Stomach (tissue), 9 donors: ENCODE measurements around the gene KBTBD3. TPM values are rescaled to one million over a fixed set of nuclear protein-coding genes. Genes with fewer than 3 reads are reported as not detected.

Experiments
- DNase-seq, 2 donors: peaks; one replicate each; pipeline versions ENCODE4 v3.0.0 to v3.0.0-alpha.2; 2013 to 2019
- H3K27ac ChIP-seq, 5 donors: fragments of 200-600 bp in 4 of 5; sonication (generic) in 4 of 5; one replicate each; pipeline ENCODE4 v1.5.1; 2013 to 2019; ENCODE audit warnings: mild to moderate bottlenecking in 1 of 5, moderate library complexity in 1 of 5
- H3K27me3 ChIP-seq, 3 donors: fragments of 200-600 bp; sonication (generic); one replicate each; pipeline ENCODE4 v1.5.1; 2017 to 2019; ENCODE audit warnings: mixed run types in 1 of 3
- H3K36me3 ChIP-seq, 4 donors: fragments of 200-600 bp; sonication (generic); 1 replicate in 3 of 4; 2 replicates in 1 of 4; pipeline ENCODE4 v1.5.1; 2016 to 2019
- H3K4me1 ChIP-seq, 4 donors: fragments of 200-600 bp; sonication (generic); one replicate each; pipeline ENCODE4 v1.5.1; 2016 to 2019
- H3K4me3 ChIP-seq, 4 donors: fragments of 200-600 bp; sonication (generic) in 3 of 4; one replicate each; pipeline ENCODE4 v1.5.1; 2016 to 2019; ENCODE audit warnings: mild to moderate bottlenecking in 1 of 4
- H3K9me3 ChIP-seq, 4 donors: fragments of 200-600 bp; sonication (generic); one replicate each; pipeline ENCODE4 v1.5.1; 2016 to 2019
- EP300 ChIP-seq: sonication (generic); formaldehyde crosslinking; IDR thresholded peaks from one replicate; pipeline ENCODE4 v1.6.1; 2017; ENCODE audit warnings: antibody characterized with exemption
- POLR2A ChIP-seq, 4 donors: fragments of 450-650 bp; IDR thresholded peaks; one replicate each; pipeline ENCODE4 v1.6.1; 2016; ENCODE audit warnings: antibody characterized with exemption in 4 of 4, control low read depth in 2 of 4, mild to moderate bottlenecking in 1 of 4, moderate library complexity in 1 of 4
- POLR2AphosphoS5 ChIP-seq, 3 donors: sonication (generic); formaldehyde crosslinking; IDR thresholded peaks; one replicate each; pipeline ENCODE4 v1.6.1; 2016; ENCODE audit warnings: antibody characterized with exemption in 3 of 3
- WGBS, 5 donors: extraction: QIAGEN DNeasy Blood & Tissue Kit in 3 of 5; methylation state at CpG; one replicate each; pipeline versions ENCODE4 v1.1.5 to v1.1.7; 2013 to 2018; 5-methylcytosine and 5-hydroxymethylcytosine counted together
- intact Hi-C: fragments of 100-400 bp; cut with DNase I; formaldehyde crosslinking; loops from one replicate; pipeline ENCODE4 v1.15.1; 2023; ENCODE audit warnings: low total_unique reads
- polyA plus RNA-seq, 3 donors: library from polyadenylated mRNA; stranded (reverse); fragments of 200-250 nt; gene quantifications; one replicate each; pipeline ENCODE4 v1.2.3, GENCODE V29; 2013
- total RNA-seq, 5 donors: library from RNA; depleted of rRNA; stranded (reverse); fragments of >200 nt; gene quantifications; one replicate each; pipeline versions ENCODE4 v1.1.0 to v1.2.3, GENCODE V29; 2014 to 2016
- TF ChIP-seq, protein P1 (sequence below), 7 experiments: fragments of 450-650 bp in 4 of 7; fragments of 200-600 bp in 3 of 7; sonication (generic) in 3 of 7; IDR thresholded peaks; one replicate each; pipeline ENCODE4 v1.5.1; 2016 to 2019; ENCODE audit warnings: antibody characterized with exemption in 7 of 7, control low read depth in 2 of 7, mild to moderate bottlenecking in 1 of 7
- donor health status: healthy with polysubstance abuse.
- donor health status: Bipolar disorder and iron deficiency.
- donor health status: healthy.

The KBTBD3 gene
- total and polyA plus RNA-seq, 8 donors: 0.58 to 24.9 (median 3.4) TPM

DNA sequence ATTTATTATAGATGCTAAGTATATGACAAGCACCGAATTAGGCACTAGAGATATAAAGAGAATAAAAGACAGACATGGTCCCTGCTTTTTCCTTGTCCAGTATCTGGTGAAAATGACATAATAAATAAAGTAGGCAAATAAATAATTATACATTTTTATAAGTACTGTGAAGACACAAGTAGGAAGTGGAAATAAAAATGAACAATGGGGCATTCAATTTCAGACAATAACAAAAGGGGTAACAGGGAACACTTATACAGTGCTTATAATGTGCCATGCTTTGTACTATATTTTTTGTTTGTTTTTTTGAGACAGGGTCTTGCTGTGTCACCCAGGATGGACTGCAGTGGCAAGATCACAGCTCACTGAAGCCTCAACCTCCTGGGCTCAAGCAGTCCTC, 4.3 kb downstream of the KBTBD3 start:
- H3K36me3 ChIP-seq: no peaks in the 10 kb centered on the region
- H3K4me1 ChIP-seq: peaks cover 3 to 14% (median 8%) of the 10 kb centered on the region in 4 donors
- DNase-seq: no peak
- no peaks in the 10 kb centered on the region for H3K27me3 ChIP-seq
- no peak overlapping the region for H3K4me3 ChIP-seq
- WGBS, 5 donors: 76 to 84% (median 78%) methylated on average over 1 of the region's 1 CpG
- H3K9me3 ChIP-seq: no peaks in the 10 kb centered on the region
- no peak overlapping the region for H3K27ac ChIP-seq
- intact Hi-C loops: no loop called here
- TF ChIP-seq, protein P1, sequence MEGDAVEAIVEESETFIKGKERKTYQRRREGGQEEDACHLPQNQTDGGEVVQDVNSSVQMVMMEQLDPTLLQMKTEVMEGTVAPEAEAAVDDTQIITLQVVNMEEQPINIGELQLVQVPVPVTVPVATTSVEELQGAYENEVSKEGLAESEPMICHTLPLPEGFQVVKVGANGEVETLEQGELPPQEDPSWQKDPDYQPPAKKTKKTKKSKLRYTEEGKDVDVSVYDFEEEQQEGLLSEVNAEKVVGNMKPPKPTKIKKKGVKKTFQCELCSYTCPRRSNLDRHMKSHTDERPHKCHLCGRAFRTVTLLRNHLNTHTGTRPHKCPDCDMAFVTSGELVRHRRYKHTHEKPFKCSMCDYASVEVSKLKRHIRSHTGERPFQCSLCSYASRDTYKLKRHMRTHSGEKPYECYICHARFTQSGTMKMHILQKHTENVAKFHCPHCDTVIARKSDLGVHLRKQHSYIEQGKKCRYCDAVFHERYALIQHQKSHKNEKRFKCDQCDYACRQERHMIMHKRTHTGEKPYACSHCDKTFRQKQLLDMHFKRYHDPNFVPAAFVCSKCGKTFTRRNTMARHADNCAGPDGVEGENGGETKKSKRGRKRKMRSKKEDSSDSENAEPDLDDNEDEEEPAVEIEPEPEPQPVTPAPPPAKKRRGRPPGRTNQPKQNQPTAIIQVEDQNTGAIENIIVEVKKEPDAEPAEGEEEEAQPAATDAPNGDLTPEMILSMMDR (IDR thresholded peaks at IDR 0.05): no peak
- TF ChIP-seq POLR2AphosphoS5 (IDR thresholded peaks at IDR 0.05): no peak
- no peak for TF ChIP-seq EP300
- TF ChIP-seq POLR2A (IDR thresholded peaks at IDR 0.05): no peak

DNA sequence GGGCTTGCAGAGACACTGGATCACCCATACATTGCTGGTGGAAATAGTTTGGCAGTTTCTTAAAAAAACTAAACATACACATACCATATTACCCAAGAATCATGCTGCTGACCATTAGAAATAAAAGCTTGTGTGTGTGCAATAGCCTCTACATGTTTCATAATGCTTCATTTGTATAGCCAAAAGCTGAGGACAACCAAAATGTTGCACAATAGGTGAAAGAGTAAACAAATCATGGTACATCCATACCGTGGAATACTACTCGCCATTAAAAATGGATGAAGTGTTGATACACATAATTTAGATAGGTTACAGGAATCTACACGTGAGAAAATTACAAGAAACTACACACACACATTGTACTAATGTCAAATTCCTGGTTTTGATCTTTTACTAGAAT, 6.5 kb downstream of the KBTBD3 start:
- intact Hi-C loops: no loop called here
- H3K9me3 ChIP-seq: no peaks in the 10 kb centered on the region
- peaks cover 0 to 5% (median 2%) of the 10 kb centered on the region in 4 donors for H3K4me1 ChIP-seq
- no peak for TF ChIP-seq POLR2AphosphoS5 (IDR thresholded peaks at IDR 0.05)
- no peak for TF ChIP-seq EP300
- no peak for TF ChIP-seq POLR2A (IDR thresholded peaks at IDR 0.05)
- TF ChIP-seq, protein P1 (IDR thresholded peaks at IDR 0.05): no peak
- peaks cover 0 to 5% (median 0%) of the 10 kb centered on the region in 4 donors for H3K36me3 ChIP-seq
- no peaks in the 10 kb centered on the region for H3K27me3 ChIP-seq
- no peak for DNase-seq
- H3K27ac ChIP-seq: no peak overlapping the region
- no peak overlapping the region for H3K4me3 ChIP-seq
- WGBS, 5 donors: 92 to 96% (median 93%) methylated on average over 3 of the region's 3 CpGs

DNA sequence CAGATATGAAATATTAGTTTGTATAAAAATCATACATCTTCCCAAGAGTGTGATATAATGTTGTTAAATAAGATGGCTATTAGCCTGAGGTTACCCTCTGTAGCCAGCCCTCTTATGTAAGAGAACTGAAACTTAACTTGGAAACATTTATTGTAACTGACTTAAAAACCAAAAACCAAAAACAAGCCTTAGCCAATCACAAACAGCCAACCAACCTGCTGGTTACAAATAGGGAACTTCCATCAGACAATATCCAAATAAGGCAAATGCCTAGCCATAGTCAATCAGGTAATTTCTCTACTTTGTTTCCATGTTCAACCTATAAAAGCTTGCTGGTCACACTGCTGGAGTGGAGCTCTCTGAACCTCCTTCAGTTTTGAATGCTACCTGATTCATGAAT, 14.1 kb downstream of the KBTBD3 start:
- Histone ChIP-seq H3K9me3 (no peaks in the 10 kb centered on the region), H3K27ac (no peak overlapping the region), H3K27me3 (no peaks in the 10 kb centered on the region), H3K36me3 (peaks cover 0 to 13% (median 8%) of the 10 kb centered on the region in 4 donors), H3K4me3 (no peak overlapping the region), H3K4me1 (no peaks in the 10 kb centered on the region)
- intact Hi-C loops: no loop called here
- TF ChIP-seq, protein P1 (IDR thresholded peaks at IDR 0.05): no peak
- TF ChIP-seq POLR2AphosphoS5 (IDR thresholded peaks at IDR 0.05): no peak
- no peak for TF ChIP-seq POLR2A (IDR thresholded peaks at IDR 0.05)
- TF ChIP-seq EP300: no peak
- DNase-seq: no peak

DNA sequence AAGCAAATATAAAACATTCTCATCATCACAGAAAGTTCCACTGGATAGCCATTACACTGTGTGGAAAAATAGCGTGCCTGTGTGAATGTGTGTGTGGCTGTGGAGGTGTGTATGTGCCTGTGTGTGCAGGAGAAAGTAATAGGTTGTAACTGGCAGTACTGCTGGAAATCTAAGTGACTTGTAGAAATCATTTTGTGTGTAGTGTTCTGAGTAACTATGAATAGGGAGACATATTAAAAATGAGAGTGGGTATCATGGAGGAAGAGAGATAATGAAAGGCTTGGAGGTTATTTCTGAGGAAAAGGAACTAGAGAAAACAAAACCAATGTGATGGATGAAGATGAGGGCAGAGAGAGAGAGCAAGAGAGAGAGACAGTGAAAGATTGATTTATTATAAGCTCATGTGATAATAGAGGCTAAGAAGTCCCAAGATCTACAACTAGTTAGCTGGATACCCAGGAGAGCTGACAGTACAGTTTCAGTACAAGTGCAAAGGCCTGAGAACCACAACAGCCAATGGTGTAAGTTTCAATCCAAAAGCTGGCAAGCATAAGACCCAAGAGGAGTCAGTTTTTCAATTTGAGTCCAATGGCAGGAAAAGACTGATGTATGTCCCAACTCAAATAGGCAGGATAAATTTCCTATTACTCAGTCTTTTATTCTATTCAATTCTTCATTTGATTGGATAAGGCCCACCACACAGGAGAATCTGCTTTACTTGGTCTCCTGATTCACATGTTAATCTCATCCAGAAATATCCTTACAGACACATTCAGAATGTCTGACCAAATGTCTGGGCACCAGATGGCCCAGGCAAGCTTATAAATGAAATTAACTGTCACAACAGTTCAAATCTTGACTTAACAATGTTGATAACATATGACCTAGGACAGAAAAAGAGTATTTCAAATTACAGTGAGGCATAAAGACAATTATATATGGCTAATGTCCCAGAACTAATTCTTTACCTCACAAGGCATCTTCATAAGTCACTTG, 14.9 kb downstream of the KBTBD3 start:
- TF ChIP-seq POLR2A (IDR thresholded peaks at IDR 0.05) (no peak), EP300 (no peak), POLR2AphosphoS5 (IDR thresholded peaks at IDR 0.05) (no peak)
- TF ChIP-seq, protein P1 (IDR thresholded peaks at IDR 0.05): no peak
- WGBS, 5 donors: 83 to 100% (median 100%) methylated on average over 1 of the region's 1 CpG
- H3K27me3 ChIP-seq: no peaks in the 10 kb centered on the region
- H3K9me3 ChIP-seq: no peaks in the 10 kb centered on the region
- H3K4me1 ChIP-seq: no peaks in the 10 kb centered on the region
- no peak overlapping the region for H3K27ac ChIP-seq
- H3K4me3 ChIP-seq: no peak overlapping the region
- intact Hi-C loops: no loop called here
- peaks cover 0 to 14% (median 11%) of the 10 kb centered on the region in 4 donors for H3K36me3 ChIP-seq
- DNase-seq: no peak
